IPS-20b (cell line): ENCODE measurements around the gene PSMD11.

Source experiments
- H3K27ac ChIP-seq: one replicate; pipeline ENCODE4 v1.5.1; 2013; ENCODE audit warnings: low read length
- H3K27me3 ChIP-seq: 2 replicates; pipeline ENCODE4 v1.6.1; 2013; ENCODE audit warnings: mild to moderate bottlenecking, low read length, inconsistent platforms; ENCODE audit not compliant: insufficient read depth
- H3K36me3 ChIP-seq: 2 replicates; pipeline ENCODE4 v1.6.1; 2013; ENCODE audit warnings: low read depth, mild to moderate bottlenecking, inconsistent platforms, low read length, moderate library complexity; ENCODE audit not compliant: insufficient read depth
- H3K4me1 ChIP-seq: 2 replicates; pipeline ENCODE4 v1.6.1; 2013; ENCODE audit warnings: mild to moderate bottlenecking, control low read depth, inconsistent platforms, low read length, moderate library complexity; ENCODE audit not compliant: insufficient read depth
- H3K4me3 ChIP-seq: 2 replicates; pipeline ENCODE4 v1.5.1; 2013; ENCODE audit warnings: mild to moderate bottlenecking, low read length, inconsistent platforms
- H3K9ac ChIP-seq: 2 replicates; pipeline ENCODE4 v1.6.1; 2013; ENCODE audit warnings: low read depth, mild to moderate bottlenecking, inconsistent platforms, low read length, moderate library complexity
- H3K9me3 ChIP-seq: 2 replicates; pipeline ENCODE4 v1.6.1; 2013; ENCODE audit warnings: mild to moderate bottlenecking, low read depth, low read length, inconsistent platforms; ENCODE audit not compliant: insufficient read depth

PSMD11 gene

DNA sequence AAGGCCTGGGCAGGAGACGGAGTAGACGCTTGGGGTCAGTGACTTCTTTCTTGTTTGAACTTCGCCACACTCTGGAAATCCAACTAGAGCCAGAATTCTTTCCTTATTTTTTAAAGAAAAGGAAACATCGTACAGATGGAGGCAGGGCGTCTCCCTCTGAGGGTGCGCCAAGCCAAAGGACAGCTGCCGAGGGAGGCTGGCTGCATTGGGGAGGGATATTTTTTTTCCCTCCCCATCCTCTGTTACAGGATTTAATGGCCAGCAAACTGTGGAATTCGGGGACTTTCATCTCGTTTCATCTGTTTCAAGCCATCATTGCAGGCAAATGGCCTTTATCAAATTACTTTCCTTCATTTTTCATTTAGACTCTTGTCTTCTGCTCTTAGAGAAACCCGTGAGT lies 58.4 kb downstream of the PSMD11 start:
- Histone ChIP-seq H3K4me1 (peaks cover 13% of the 10 kb centered on the region; the same call in 1 of the 2 replicates), H3K9me3 (no peaks in the 10 kb centered on the region), H3K4me3 (no peak overlapping the region), H3K36me3 (no peaks in the 10 kb centered on the region), H3K9ac (no peak overlapping the region), H3K27me3 (no peaks in the 10 kb centered on the region), H3K27ac (no peak overlapping the region)

DNA sequence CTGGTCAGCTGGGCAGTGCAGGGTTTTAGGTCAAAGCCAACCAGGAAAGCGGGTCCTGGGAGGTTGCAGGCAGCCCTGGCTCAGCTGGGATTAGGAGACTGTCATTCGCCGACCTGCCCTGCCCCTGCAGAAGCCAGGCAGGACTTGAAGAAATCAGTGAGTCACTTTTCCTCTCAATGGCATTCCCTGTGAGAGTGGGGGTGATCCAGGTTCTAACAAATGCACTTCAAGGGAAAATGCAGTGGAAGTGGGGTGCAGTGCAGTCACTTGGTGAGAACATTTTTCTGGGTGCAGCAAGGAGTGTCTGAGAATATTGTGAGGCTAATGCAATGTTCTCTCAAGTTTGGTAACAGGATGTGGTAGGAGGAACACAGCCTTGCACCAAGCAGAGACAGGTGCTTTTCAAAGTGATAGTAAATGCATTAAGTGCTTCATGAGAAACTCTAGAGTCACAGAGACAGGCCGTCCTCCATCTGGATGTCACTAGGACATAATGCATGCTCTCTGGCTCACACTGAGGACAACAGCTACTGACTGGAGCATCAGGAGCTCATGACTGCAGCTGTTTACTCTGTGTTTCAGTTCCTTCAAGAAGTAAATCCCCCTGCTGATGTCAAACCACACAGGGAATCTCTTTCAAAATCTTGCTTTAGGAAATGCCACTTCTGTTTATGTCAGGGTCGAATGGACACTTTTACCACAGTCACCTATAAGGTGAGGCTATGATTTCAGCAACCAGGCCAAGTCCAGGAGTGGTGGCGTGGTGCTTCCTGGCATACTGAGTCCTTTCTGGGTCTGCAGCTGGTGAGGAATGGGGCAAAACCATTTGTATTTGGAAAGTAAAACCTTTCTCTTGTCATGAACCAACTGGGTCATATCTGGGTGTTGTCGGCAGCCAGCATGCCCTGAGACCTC lies 59.2 kb downstream of the PSMD11 start:
- H3K27ac ChIP-seq, result no peak overlapping the region
- H3K27me3 ChIP-seq, result no peaks in the 10 kb centered on the region
- H3K4me1 ChIP-seq, result peaks cover 7% of the 10 kb centered on the region; the same call in 1 of the 2 replicates
- no peaks in the 10 kb centered on the region for H3K9me3 ChIP-seq
- no peak overlapping the region for H3K4me3 ChIP-seq
- H3K36me3 ChIP-seq, result no peaks in the 10 kb centered on the region
- no peak overlapping the region for H3K9ac ChIP-seq

DNA sequence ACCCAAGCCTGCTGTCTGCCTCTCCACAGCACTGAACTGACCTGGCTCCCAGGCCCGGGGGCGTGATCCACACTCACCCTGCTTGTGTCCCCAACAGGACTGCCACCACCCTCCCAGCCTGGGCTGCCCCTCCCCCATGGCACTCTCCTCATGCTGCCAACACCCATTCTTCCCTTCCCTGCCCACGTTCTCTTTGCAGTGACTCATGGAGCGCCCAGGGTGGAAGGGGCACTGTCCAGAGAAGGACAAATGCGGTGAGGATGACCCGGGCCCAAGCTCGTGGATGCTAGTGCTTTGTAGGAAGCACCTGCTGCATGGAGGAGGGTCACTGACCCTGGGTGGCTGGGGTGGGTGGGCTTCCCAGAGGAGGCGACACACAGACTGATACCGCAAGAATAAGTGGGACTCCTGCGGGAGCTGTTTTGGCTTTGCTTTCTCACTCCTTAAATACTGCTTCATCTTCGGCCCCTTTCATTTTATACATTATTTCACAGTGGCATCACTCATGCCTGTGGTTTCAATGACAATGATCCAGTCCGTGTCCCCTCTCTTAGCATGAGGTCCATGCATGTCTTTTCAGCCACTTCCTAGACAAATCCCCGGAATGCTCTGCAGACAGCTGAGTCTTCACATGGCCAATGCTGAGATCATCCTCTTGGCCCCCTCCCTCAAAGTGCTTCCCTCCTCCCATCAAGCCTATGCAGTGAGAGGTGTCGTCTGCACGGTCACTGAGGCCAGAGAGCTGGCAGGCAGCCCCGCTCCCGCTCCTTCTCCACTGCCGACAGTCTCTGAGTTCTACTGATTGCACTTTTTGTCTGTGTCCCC lies 60.1 kb downstream of the PSMD11 start:
- no peak overlapping the region for H3K4me3 ChIP-seq
- no peaks in the 10 kb centered on the region for H3K9me3 ChIP-seq
- no peak overlapping the region for H3K9ac ChIP-seq
- no peaks in the 10 kb centered on the region for H3K36me3 ChIP-seq
- H3K27ac ChIP-seq, result no peak overlapping the region
- no peaks in the 10 kb centered on the region for H3K27me3 ChIP-seq
- peaks cover 6% of the 10 kb centered on the region; the same call in 1 of the 2 replicates for H3K4me1 ChIP-seq

DNA sequence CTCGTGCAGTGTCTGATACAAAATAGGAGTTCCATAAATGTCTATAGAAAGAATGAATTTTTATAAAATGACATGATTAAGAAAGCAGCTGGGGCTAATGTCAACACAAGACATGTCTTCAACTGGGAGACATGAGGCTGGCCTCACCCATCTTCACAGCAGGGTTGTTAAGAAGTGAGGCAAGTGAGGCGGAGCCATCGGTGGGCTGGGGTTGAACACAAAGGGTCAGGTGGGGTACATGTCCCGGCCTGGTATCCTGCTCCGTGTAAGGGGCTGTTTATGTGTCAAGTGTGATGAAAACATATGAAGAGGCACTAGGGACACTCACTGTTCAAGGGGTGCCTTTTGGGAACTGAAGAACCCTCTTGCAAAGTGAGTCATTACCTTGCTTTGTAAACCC lies 64.6 kb downstream of the PSMD11 start:
- peaks cover 6% of the 10 kb centered on the region; the same call in 1 of the 2 replicates for H3K4me1 ChIP-seq
- no peak overlapping the region for H3K9ac ChIP-seq
- H3K9me3 ChIP-seq, result no peaks in the 10 kb centered on the region
- no peaks in the 10 kb centered on the region for H3K36me3 ChIP-seq
- H3K27me3 ChIP-seq, result no peaks in the 10 kb centered on the region
- no peak overlapping the region for H3K27ac ChIP-seq
- H3K4me3 ChIP-seq, result no peak overlapping the region

DNA sequence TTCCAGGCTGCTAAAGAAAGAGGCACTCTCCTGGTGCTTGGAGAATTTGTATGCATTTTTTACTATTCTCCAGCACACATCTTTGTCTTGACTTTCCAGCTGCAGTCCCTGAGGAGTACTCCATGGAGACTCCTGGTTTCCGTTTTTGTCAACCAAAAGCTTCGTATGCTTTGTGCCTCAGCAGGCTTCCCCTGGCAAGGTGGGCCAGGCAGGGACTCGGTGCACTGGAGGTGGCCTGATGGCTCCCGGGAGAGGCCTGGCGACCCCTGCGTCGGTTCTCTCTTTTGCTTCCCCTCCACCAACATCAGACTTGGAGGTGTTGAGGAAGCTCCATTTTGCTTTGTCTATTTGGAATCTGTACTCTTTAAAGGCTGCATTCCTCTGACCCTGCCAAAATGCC lies 66.2 kb downstream of the PSMD11 start:
- Histone ChIP-seq H3K9me3 (no peaks in the 10 kb centered on the region), H3K27ac (no peak overlapping the region), H3K4me3 (no peak overlapping the region), H3K36me3 (no peaks in the 10 kb centered on the region), H3K9ac (no peak overlapping the region; the same call in 1 of the 2 replicates), H3K27me3 (no peaks in the 10 kb centered on the region), H3K4me1 (peaks cover 3% of the 10 kb centered on the region; the same call in 1 of the 2 replicates)

DNA sequence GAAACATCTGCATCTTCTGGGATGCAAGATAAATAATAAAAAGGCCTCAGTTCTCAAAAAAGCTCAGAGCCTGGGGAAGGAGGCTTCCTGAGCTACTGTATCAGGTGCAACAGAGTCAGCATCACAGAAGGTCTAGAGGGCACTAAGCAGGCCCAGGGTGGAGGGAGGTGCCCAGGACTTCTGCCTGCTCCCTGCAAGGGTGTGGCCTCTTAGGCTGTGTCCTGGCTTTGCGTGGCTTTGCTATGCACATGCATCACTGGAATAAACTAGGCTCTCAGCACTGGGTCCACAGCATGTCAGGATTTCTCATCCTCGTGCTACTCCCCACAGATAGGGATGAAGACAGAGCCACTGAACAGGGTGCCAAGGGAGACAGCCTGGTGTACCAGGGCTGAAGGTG lies 68.0 kb downstream of the PSMD11 start:
- H3K4me1 ChIP-seq, result peaks cover 18% of the 10 kb centered on the region; the same call in 1 of the 2 replicates
- no peak overlapping the region for H3K9ac ChIP-seq
- no peak overlapping the region for H3K4me3 ChIP-seq
- no peaks in the 10 kb centered on the region for H3K36me3 ChIP-seq
- no peak overlapping the region for H3K27ac ChIP-seq
- no peaks in the 10 kb centered on the region for H3K27me3 ChIP-seq
- no peaks in the 10 kb centered on the region for H3K9me3 ChIP-seq

DNA sequence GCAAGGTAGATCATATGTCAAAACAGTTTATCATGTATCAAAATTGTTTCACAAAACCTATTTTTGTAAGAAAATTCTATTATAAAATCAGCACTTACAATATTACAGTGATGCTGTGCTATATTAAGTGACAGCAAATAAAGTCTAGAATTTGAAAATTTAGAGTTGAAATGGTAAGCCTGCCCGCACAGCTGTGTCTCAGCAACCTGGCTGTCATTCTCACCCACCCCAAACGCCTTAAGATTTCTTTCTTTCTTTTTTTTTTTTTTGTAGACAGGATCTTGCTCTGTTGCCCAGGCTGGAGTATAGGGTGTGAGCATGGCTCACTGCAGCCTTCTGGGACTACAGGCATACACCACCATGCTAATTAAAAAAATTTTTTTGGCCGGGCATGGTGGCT lies 69.3 kb downstream of the PSMD11 start:
- Histone ChIP-seq H3K4me3 (no peak overlapping the region), H3K4me1 (peaks cover 21% of the 10 kb centered on the region; the same call in 1 of the 2 replicates), H3K27ac (no peak overlapping the region), H3K36me3 (no peaks in the 10 kb centered on the region), H3K9ac (no peak overlapping the region), H3K9me3 (no peaks in the 10 kb centered on the region), H3K27me3 (peaks cover 6% of the 10 kb centered on the region)

DNA sequence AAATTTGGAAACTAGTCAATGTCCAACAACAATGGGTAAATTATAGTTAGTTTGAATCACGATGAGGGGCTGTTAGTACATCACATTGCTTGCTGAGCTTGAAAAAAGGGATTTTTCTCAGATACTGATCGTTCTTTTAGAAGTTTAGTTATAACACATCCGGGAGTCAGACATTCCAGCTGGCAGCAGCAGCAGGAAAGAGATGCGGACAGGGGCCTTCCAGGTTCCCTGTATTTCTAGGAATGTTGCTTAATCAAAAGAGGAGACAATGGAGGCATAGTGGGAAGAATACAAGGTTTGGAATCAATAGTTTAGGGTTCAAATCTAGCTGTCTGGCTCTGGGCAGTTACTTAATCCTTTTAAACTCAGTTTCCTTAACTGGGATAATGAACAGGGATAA lies 70.3 kb downstream of the PSMD11 start:
- Histone ChIP-seq H3K9me3 (no peaks in the 10 kb centered on the region), H3K27me3 (peaks cover 6% of the 10 kb centered on the region)

DNA sequence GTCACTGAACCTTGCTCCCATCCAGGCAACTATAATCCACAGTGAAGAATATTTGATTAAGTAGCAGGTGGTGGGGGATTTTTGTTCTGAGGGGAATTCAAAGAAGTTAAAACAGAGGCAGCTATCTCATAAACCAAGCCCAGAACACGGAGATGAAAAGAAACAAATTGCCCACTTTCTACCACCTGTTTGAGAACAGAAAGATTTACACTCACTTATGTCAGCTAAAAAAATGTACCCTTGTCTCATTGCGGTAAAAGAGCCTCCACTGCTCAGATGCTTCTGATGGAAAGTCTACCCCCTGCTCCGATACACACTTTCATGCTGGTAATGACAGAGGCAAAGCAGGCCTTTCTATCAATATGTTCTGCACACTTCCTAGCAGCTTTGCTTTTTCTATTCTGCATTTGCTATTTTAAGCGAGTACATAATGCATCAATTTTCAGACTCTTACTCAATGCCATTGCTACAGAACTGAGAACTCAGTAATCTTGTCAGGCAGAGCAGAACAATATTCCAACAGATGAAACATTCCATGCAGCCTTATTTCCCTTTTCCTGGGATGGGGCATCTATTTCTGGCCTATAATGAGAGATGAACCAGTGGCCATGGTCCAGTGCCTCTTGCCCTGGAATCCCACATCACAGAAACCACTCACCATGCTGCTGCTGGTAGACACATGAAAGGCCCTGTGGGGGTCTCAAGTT lies 71.5 kb downstream of the PSMD11 start:
- peaks cover 37% of the 10 kb centered on the region; the same call in 1 of the 2 replicates for H3K4me1 ChIP-seq
- peak overlapping the region; percentile 57; the same call in 1 of the 2 replicates for H3K9ac ChIP-seq

More for the DNA sequence above, 70.3 kb downstream of the PSMD11 start:
- peaks cover 25% of the 10 kb centered on the region; the same call in 1 of the 2 replicates for H3K4me1 ChIP-seq
- H3K27ac ChIP-seq, result no peak overlapping the region
- no peak overlapping the region for H3K4me3 ChIP-seq
- H3K36me3 ChIP-seq, result no peaks in the 10 kb centered on the region
- H3K9ac ChIP-seq, result no peak overlapping the region

DNA sequence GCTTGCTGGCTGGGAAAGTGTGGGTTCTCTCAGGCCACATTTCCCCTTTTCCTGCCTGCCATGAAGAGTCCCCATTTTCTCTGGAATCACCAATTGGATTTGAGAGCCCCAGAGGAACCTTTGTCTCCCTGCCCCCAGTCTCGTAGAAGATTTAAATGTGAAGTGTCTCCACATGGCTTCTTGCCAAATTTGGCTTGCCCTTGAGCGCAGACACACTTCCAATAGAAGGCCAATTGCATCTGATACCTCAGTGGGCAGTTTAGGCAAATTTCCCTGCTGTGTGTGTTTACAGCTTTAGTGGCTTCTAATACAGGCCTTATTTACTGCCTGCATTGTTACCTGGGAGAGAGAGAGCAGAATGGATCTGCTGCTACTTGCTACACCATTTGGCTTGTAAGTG lies 72.1 kb downstream of the PSMD11 start:
- Histone ChIP-seq H3K27ac (no peak overlapping the region), H3K9ac (peak overlapping the region; percentile 57; the same call in 1 of the 2 replicates), H3K4me3 (no peak overlapping the region), H3K4me1 (peaks cover 42% of the 10 kb centered on the region; the same call in 1 of the 2 replicates), H3K9me3 (no peaks in the 10 kb centered on the region), H3K27me3 (peaks cover 6% of the 10 kb centered on the region), H3K36me3 (no peaks in the 10 kb centered on the region)

More for the DNA sequence above, 71.5 kb downstream of the PSMD11 start:
- Histone ChIP-seq H3K4me3 (no peak overlapping the region), H3K36me3 (no peaks in the 10 kb centered on the region), H3K27ac (no peak overlapping the region), H3K27me3 (peaks cover 6% of the 10 kb centered on the region), H3K9me3 (no peaks in the 10 kb centered on the region)
